Measurements from ENCODE around the gene NCK2. TPM values are rescaled to one million over a fixed set of nuclear protein-coding genes. Genes with fewer than 3 reads are reported as not detected.

Gene NCK2
- total RNA-seq, 4 donors from 2014 or later, result 14.7 to 47.5 (median 29.3) TPM

DNA sequence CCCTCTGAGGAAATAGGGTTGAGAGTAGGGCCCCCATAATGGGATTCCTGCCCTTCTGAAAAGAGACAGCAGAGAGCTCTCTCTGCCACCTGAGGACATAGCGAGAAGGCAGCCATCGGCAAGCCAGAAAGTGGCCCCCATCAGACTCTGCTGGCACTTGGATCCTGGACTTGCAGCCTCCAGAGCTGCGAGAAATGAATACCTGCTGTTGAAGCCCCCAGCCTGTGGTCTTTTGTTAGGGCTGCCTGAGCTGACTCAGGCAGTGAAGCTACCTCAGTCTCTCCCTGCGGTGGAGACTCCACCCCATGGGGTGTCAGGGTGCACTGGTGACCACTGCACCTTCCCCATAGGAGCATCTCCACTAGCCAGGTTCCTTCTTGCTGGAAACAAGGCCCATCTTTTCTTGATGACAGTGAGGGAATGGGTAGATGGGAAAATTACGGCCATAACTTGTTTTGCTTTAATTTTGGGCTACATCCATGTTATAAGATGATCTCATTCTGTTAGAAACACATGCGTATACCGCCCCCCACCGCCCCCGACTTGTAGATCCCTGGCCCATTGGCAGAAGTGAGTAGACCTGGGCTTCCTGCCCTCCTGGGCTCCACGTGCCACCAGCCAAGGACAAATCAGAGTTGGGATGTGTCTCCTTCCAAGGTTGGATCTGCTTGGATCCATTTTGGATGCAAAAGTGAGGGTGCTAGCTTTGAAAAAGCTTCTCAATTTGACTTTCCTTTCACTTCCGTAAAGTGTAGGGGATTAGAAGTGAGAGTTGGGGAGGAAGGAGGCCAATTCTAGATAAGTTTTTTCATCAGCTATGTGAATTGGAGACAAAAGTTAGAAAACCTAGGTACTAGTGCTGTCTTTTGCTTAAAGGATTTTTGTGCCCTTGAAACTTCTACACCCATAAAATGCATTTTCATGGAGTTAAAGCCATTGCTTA is 42.9 kb downstream of the NCK2 start:
- intact Hi-C loops (cut with DNase I; ENCODE audit: low total_unique reads), result no loop called here
- no peaks in the 10 kb centered on the region for H3K36me3 ChIP-seq
- no peaks in the 10 kb centered on the region for H3K9me3 ChIP-seq
- H3K27ac ChIP-seq, result no peak overlapping the region
- TF ChIP-seq POLR2A (IDR thresholded peaks at IDR 0.05) (no peak), CTCF (IDR thresholded peaks at IDR 0.05) (no peak)
- H3K27me3 ChIP-seq, result no peaks in the 10 kb centered on the region
- H3K4me1 ChIP-seq, result peaks cover 0 to 14% of the 10 kb centered on the region in 2 donors
- no peak for DNase-seq
- no peak overlapping the region for H3K4me3 ChIP-seq

DNA sequence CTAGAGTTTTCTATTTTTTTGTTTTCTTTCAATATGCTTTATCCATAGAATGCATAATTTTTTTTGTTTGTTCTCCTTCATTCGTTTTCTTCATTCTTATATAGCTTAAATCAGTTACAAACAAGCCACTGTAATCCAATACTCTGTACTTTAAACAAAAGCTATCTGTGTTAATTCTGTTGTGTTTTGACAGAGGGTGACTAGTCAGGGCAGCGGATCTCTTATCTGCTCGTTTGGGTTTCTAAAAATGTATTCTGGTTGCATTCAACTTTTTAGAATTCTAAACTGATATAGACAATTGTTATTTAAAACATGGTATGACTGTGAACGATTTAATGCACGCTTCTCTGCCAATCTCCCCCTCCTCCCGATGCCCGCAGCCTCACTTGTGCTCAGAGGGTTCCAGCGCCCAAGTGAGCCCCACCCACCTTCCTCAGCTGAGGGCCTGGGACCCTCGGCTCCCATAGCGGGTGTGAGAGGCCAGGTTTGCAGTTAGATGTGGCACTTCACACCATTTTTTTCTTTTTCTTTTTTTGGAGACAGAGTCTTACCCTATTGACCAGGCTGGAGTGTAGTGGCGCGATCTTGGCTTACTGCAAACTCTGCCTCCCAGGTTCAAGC is 44.1 kb downstream of the NCK2 start:
- Histone ChIP-seq H3K36me3 (no peaks in the 10 kb centered on the region), H3K4me3 (no peak overlapping the region), H3K27me3 (no peaks in the 10 kb centered on the region), H3K27ac (no peak overlapping the region), H3K9me3 (no peaks in the 10 kb centered on the region), H3K4me1 (peaks cover 0 to 14% of the 10 kb centered on the region in 2 donors)
- intact Hi-C loops (cut with DNase I; ENCODE audit: low total_unique reads), result no loop called here
- DNase-seq, result no peak
- TF ChIP-seq POLR2A (IDR thresholded peaks at IDR 0.05) (no peak), CTCF (IDR thresholded peaks at IDR 0.05) (no peak)

- no peaks in the 10 kb centered on the region for H3K9me3 ChIP-seq
- no peaks in the 10 kb centered on the region for H3K36me3 ChIP-seq
- no peak for TF ChIP-seq POLR2A (IDR thresholded peaks at IDR 0.05)
- TF ChIP-seq CTCF (IDR thresholded peaks at IDR 0.05), result peak in 2 of 4 experiments; percentile 9 to 11
- H3K4me1 ChIP-seq, result peaks cover 0 to 14% of the 10 kb centered on the region in 2 donors
- H3K4me3 ChIP-seq, result no peak overlapping the region
- peak; percentile 34 for DNase-seq
- intact Hi-C loops (cut with DNase I; ENCODE audit: low total_unique reads), result no loop called here
- H3K27ac ChIP-seq, result peak overlapping the region in 1 of 2 donors; percentile 50
- H3K27me3 ChIP-seq, result no peaks in the 10 kb centered on the region
Observed at GRCh38 chr2:105789745-105790460, 45.2 kb downstream of the NCK2 start.

- Histone ChIP-seq H3K9me3 (no peaks in the 10 kb centered on the region), H3K27ac (peak overlapping the region in 1 of 2 donors; percentile 50), H3K36me3 (no peaks in the 10 kb centered on the region), H3K4me1 (peaks cover 3 to 14% of the 10 kb centered on the region in 2 donors), H3K4me3 (no peak overlapping the region), H3K27me3 (no peaks in the 10 kb centered on the region)
- no peak for TF ChIP-seq POLR2A (IDR thresholded peaks at IDR 0.05)
- TF ChIP-seq CTCF (IDR thresholded peaks at IDR 0.05), result no peak
- intact Hi-C loops (cut with DNase I; ENCODE audit: low total_unique reads), result no loop called here
- DNase-seq, result no peak
Observed at GRCh38 chr2:105790461-105791149, 45.9 kb downstream of the NCK2 start.
